MCF 10A (cell line): ENCODE results near the gene DDX56. TPM values are rescaled to one million over a fixed set of nuclear protein-coding genes. Genes with fewer than 3 reads are reported as not detected.
A peak's percentile ranks its signal among the peaks of the same experiment; 100 is the strongest.

Experiments used
- BruUV-seq: library from RNA; stranded (reverse); fragments of 400-500 nt; replicated peaks from 2 replicates; lab custom pipeline; 2021; lab: Mats Ljungman, UMichigan
- CTCF ChIA-PET: fragments of 300-600 bp; sonication (Branson Sonifier 250); formaldehyde crosslinking; extraction: SDS; loops from one replicate; lab custom pipeline; 2021; ENCODE audit warnings: antibody characterized with exemption, inconsistent platforms; lab: Yijun Ruan, JAX
- POLR2A ChIA-PET: fragments of 300-600, 350-650 bp; sonication (Branson Sonifier 250); formaldehyde crosslinking; extraction: SDS; loops from one replicate; lab custom pipeline; 2020; ENCODE audit warnings: antibody characterized with exemption, inconsistent platforms; lab: Yijun Ruan, JAX
- DNase-seq: peaks from one replicate; pipeline ENCODE4 v3.0.0-alpha.2; 2018; ENCODE audit not compliant: unreplicated experiment
- H3K27ac Mint-ChIP-seq: one replicate; pipeline ENCODE4 v1.8.0; 2022; ENCODE audit warnings: mild to moderate bottlenecking, low read depth, mixed read lengths; ENCODE audit not compliant: unreplicated experiment
- H3K27me3 Mint-ChIP-seq: one replicate; pipeline ENCODE4 v1.8.0; 2022; ENCODE audit warnings: mixed read lengths; ENCODE audit not compliant: insufficient read depth, unreplicated experiment
- H3K36me3 Mint-ChIP-seq: one replicate; pipeline ENCODE4 v1.8.0; 2022; ENCODE audit warnings: mild to moderate bottlenecking, moderate library complexity, mixed read lengths; ENCODE audit not compliant: insufficient read depth, unreplicated experiment
- H3K4me1 Mint-ChIP-seq: one replicate; pipeline ENCODE4 v1.8.0; 2022; ENCODE audit warnings: mixed read lengths; ENCODE audit not compliant: insufficient read depth, unreplicated experiment
- H3K4me3 Mint-ChIP-seq: one replicate; pipeline ENCODE4 v1.8.0; 2022; ENCODE audit warnings: mild to moderate bottlenecking, moderate library complexity, mixed read lengths; ENCODE audit not compliant: unreplicated experiment
- H3K9me3 Mint-ChIP-seq: one replicate; pipeline ENCODE4 v1.8.0; 2022; ENCODE audit warnings: mixed read lengths; ENCODE audit not compliant: unreplicated experiment
- CTCF ChIP-seq: fragments of 200-600 bp; IDR thresholded peaks from one replicate; pipeline ENCODE4 v1.8.0; 2022; ENCODE audit warnings: antibody characterized with exemption, mild to moderate bottlenecking; ENCODE audit not compliant: unreplicated experiment
- intact Hi-C: fragments of 100-400 bp; cut with micrococcal nuclease; formaldehyde crosslinking; loops from 2 replicates; pipeline ENCODE4 v1.14.1; 2022
- total RNA-seq: library from RNA; stranded (reverse); gene quantifications from 2 replicates; pipeline ENCODE4 v1.2.3, GENCODE V29; 2022

The DDX56 gene
- total RNA-seq, 1 experiment from 2014 or later, result 104 TPM

GRCh38 chr7:44530990-44531389 is 42.7 kb downstream of the DDX56 start:
- no peaks in the 10 kb centered on the region for H3K27me3 Mint-ChIP-seq
- intact Hi-C loops, result no loop called here
- DNase-seq, result peak; percentile 6
- POLR2A ChIA-PET, result no interaction called here
- H3K27ac Mint-ChIP-seq, result peak overlapping the region; percentile 9
- no peak overlapping the region for H3K4me3 Mint-ChIP-seq
- BruUV-seq, result no TSS peak
- peaks cover 5% of the 10 kb centered on the region for H3K36me3 Mint-ChIP-seq
- H3K9me3 Mint-ChIP-seq, result no peaks in the 10 kb centered on the region
- H3K4me1 Mint-ChIP-seq, result peaks cover 9% of the 10 kb centered on the region
- TF ChIP-seq CTCF, result no peak
- CTCF ChIA-PET, result no interaction called here

- TF ChIP-seq CTCF, result no peak
Observed at GRCh38 chr7:44524811-44525388, 48.8 kb downstream of the DDX56 start.

GRCh38 chr7:44522315-44522714 is 51.4 kb downstream of the DDX56 start:
- H3K27me3 Mint-ChIP-seq, result peaks cover 34% of the 10 kb centered on the region
- intact Hi-C loops, result no loop called here
- H3K4me3 Mint-ChIP-seq, result no peak overlapping the region
- peaks cover 6% of the 10 kb centered on the region for H3K36me3 Mint-ChIP-seq
- no peak for DNase-seq
- H3K9me3 Mint-ChIP-seq, result peaks cover 8% of the 10 kb centered on the region
- TF ChIP-seq CTCF, result no peak
- no peaks in the 10 kb centered on the region for H3K4me1 Mint-ChIP-seq
- H3K27ac Mint-ChIP-seq, result no peak overlapping the region
- BruUV-seq, result no TSS peak
- ChIA-PET CTCF (interaction anchor here (1.8 kb wide), 1 partner anchor 12 kb away, joined by 6 read pairs; no protein-coding TSS in a partner anchor), POLR2A (no interaction called here)

More at GRCh38 chr7:44524811-44525388, 48.8 kb downstream of the DDX56 start:
- Mint-ChIP-seq H3K4me3 (no peak overlapping the region), H3K36me3 (peaks cover 9% of the 10 kb centered on the region), H3K27ac (no peak overlapping the region), H3K4me1 (no peaks in the 10 kb centered on the region), H3K27me3 (peaks cover 34% of the 10 kb centered on the region), H3K9me3 (peaks cover 8% of the 10 kb centered on the region)
- ChIA-PET CTCF (interaction anchor here (1.2 kb wide), 1 partner anchor 12 kb away, joined by 4 read pairs; no protein-coding TSS in a partner anchor), POLR2A (interaction anchor here (0.6 to 2.0 kb wide), 2 partner anchors 23 to 35 kb away, joined by 3 to 9 read pairs; partner anchors contain the start of gene NUDCD3)
- DNase-seq, result no peak
- intact Hi-C loops, result no loop called here
- BruUV-seq, result no TSS peak

- Mint-ChIP-seq H3K27ac (no peak overlapping the region), H3K4me3 (no peak overlapping the region), H3K4me1 (no peaks in the 10 kb centered on the region), H3K36me3 (peaks cover 6% of the 10 kb centered on the region), H3K9me3 (peaks cover 8% of the 10 kb centered on the region), H3K27me3 (peaks cover 34% of the 10 kb centered on the region)
- no TSS peak for BruUV-seq
- DNase-seq, result no peak
- ChIA-PET POLR2A (no interaction called here), CTCF (no interaction called here)
- no peak for TF ChIP-seq CTCF
- intact Hi-C loops, result no loop called here
Observed at GRCh38 chr7:44521347-44522095, 52.2 kb downstream of the DDX56 start.
